Body of pancreas (tissue), 4 donors: ENCODE measurements around the gene SEC62. TPM values are rescaled to one million over a fixed set of nuclear protein-coding genes. Genes with fewer than 3 reads are reported as not detected.

Experiments
- ATAC-seq: fragments of 150-250 bp; one replicate; pipeline ENCODE4 v1.9.1; 2016
- DNase-seq, 4 donors: peaks; one replicate each; pipeline ENCODE4 v3.0.0-alpha.2; 2019
- H3K27ac ChIP-seq, 4 donors: fragments of 200-600 bp; sonication (generic); 1 replicate in 3 of 4; 2 replicates in 1 of 4; pipeline versions ENCODE4 v1.5.1 to v1.6.1; 2016 to 2019; ENCODE audit warnings: mild to moderate bottlenecking in 1 of 4, mixed read lengths in 1 of 4, moderate library complexity in 1 of 4
- H3K27me3 ChIP-seq, 2 donors: fragments of 200-600 bp; sonication (generic); one replicate each; pipeline ENCODE4 v1.6.0; 2016; ENCODE audit warnings: mild to moderate bottlenecking in 1 of 2
- H3K36me3 ChIP-seq, 2 donors: fragments of 200-600 bp; sonication (generic); replicated peaks in 1 of 2; 2 replicates each; pipeline ENCODE4 v1.5.1; 2016; ENCODE audit warnings: low read depth in 2 of 2; ENCODE audit not compliant: insufficient read depth in 1 of 2
- H3K4me1 ChIP-seq: fragments of 200-600 bp; sonication (generic); one replicate; pipeline ENCODE4 v1.6.0; 2016
- H3K4me3 ChIP-seq, 2 donors: fragments of 200-600 bp; sonication (generic); 1 replicate in 1 of 2; 2 replicates in 1 of 2; pipeline ENCODE4 v1.5.1; 2016 to 2019
- H3K9me3 ChIP-seq, 3 donors: fragments of 200-600 bp; sonication (generic); 1 replicate in 2 of 3; 2 replicates in 1 of 3; pipeline ENCODE4 v1.5.1; 2016
- CTCF ChIP-seq, 7 experiments: fragments of 450-650 bp in 4 of 7; fragments of 200-600 bp in 3 of 7; sonication (generic) in 3 of 7; IDR thresholded peaks; one replicate each; pipeline ENCODE4 v1.5.1; 2016 to 2019; ENCODE audit warnings: antibody characterized with exemption in 7 of 7
- POLR2A ChIP-seq, 3 donors: fragments of 450-650 bp; IDR thresholded peaks; one replicate each; pipeline ENCODE4 v1.6.1; 2016; ENCODE audit warnings: antibody characterized with exemption in 3 of 3, mild to moderate bottlenecking in 2 of 3
- WGBS, 2 donors: methylation state at CpG; one replicate each; pipeline ENCODE4 v1.1.5; 2017; 5-methylcytosine and 5-hydroxymethylcytosine counted together
- intact Hi-C: fragments of 100-400 bp; cut with DNase I; formaldehyde crosslinking; loops from one replicate; pipeline ENCODE4 v1.15.1; 2023
- total RNA-seq, 2 donors: library from RNA; depleted of rRNA; stranded (reverse); fragments of >200 nt; gene quantifications; one replicate each; pipeline ENCODE4 v1.1.0, GENCODE V29; 2016

Gene SEC62
- total RNA-seq, 2 donors from 2014 or later = 30.9 to 31.0 TPM

- WGBS, 2 donors = 61 to 71% methylated on average over 6 to 8 of the region's 8 CpGs
- Histone ChIP-seq H3K27ac (no peak overlapping the region), H3K9me3 (no peaks in the 10 kb centered on the region), H3K4me1 (peaks cover 9% of the 10 kb centered on the region), H3K27me3 (no peaks in the 10 kb centered on the region), H3K4me3 (no peak overlapping the region), H3K36me3 (no peaks in the 10 kb centered on the region)
- intact Hi-C loops = no loop called here
- peak in 1 of 4 donors; percentile 11 for DNase-seq
- TF ChIP-seq CTCF (IDR thresholded peaks at IDR 0.05) = no peak
- TF ChIP-seq POLR2A (IDR thresholded peaks at IDR 0.05) = no peak
- ATAC-seq = no peak
Observed at GRCh38 chr3:170033489-170033888, 66.9 kb downstream of the SEC62 start.

GRCh38 chr3:170037463-170038433 lies 71.1 kb downstream of the SEC62 start, which contains the start of gene GPR160:
Gene GPR160, plus strand, starts transcription at chr3:170037995. Its CDS starts 45,978 bp downstream, at chr3:170083973.
- Histone ChIP-seq H3K36me3 (no peaks in the 10 kb centered on the region), H3K4me1 (peaks cover 15% of the 10 kb centered on the region), H3K27me3 (no peaks in the 10 kb centered on the region), H3K4me3 (peak within 1 kb of the TSS; percentile 29 to 32), H3K9me3 (no peaks in the 10 kb centered on the region), H3K27ac (peak within 1 kb of the TSS; percentile 19 to 87 (median 81))
- TF ChIP-seq POLR2A (IDR thresholded peaks at IDR 0.05) = peak; percentile 59 to 72 (median 70)
- TF ChIP-seq CTCF (IDR thresholded peaks at IDR 0.05) = peak; percentile 60 to 92 (median 88)
- DNase-seq = peak; percentile 89 to 92 (median 90)
- 4 to 18% methylated on average over 9 to 65 of the region's 78 CpGs for WGBS, 2 donors
- peak; percentile 88 for ATAC-seq
- intact Hi-C loops = no loop called here

GRCh38 chr3:170038434-170039110 lies 72.0 kb downstream of the SEC62 start:
- intact Hi-C loops = no loop called here
- ATAC-seq (peak; percentile 36), DNase-seq (peak; percentile 46 to 69 (median 59))
- no peaks in the 10 kb centered on the region for H3K9me3 ChIP-seq
- H3K4me1 ChIP-seq = peaks cover 15% of the 10 kb centered on the region
- H3K36me3 ChIP-seq = no peaks in the 10 kb centered on the region
- WGBS, 2 donors = 3 to 7% methylated on average over 28 to 50 of the region's 51 CpGs
- peak overlapping the region; percentile 19 to 87 (median 81) for H3K27ac ChIP-seq
- TF ChIP-seq POLR2A (IDR thresholded peaks at IDR 0.05) = no peak
- TF ChIP-seq CTCF (IDR thresholded peaks at IDR 0.05) = peak in 6 of 7 experiments; percentile 17 to 43 (median 34)
- H3K4me3 ChIP-seq = peak overlapping the region; percentile 29 to 32
- H3K27me3 ChIP-seq = no peaks in the 10 kb centered on the region

- peak overlapping the region in 1 of 4 donors; percentile 25 for H3K27ac ChIP-seq
- no peaks in the 10 kb centered on the region for H3K36me3 ChIP-seq
- intact Hi-C loops = no loop called here
- ATAC-seq (no peak), DNase-seq (no peak)
- H3K4me1 ChIP-seq = peaks cover 24% of the 10 kb centered on the region
- 25 to 33% methylated on average over 8 of the region's 8 CpGs for WGBS, 2 donors
- TF ChIP-seq POLR2A (IDR thresholded peaks at IDR 0.05) (no peak), CTCF (IDR thresholded peaks at IDR 0.05) (no peak)
- no peaks in the 10 kb centered on the region for H3K27me3 ChIP-seq
- H3K9me3 ChIP-seq = no peaks in the 10 kb centered on the region
- no peak overlapping the region for H3K4me3 ChIP-seq
Observed at GRCh38 chr3:170040418-170040817, 73.8 kb downstream of the SEC62 start.
